ENCODE measurements around the gene OSBPL1A.

OSBPL1A gene

DNA sequence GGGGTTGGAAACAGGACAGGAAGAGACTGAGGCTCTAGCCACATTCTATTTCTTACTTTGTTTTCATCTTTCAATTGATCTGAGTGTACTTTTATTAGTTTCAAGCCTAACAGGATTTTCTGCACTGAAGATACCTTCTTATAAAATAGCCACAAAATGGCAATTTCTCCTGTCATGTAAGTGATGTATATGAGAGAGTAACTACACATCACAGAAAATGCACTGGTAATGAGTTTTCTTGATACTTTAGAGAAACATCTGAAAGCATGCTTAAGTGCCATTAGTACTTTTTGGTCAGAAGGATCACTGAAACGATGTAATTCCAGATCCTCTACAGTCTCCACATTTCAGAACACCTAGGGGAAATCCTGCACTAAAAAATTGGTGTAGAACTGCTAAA lies 153.9 kb downstream of the OSBPL1A start:
- no peak for ATAC-seq
- Mint-ChIP-seq H3K4me3 (no peak overlapping the region), H3K4me1 (no peaks in the 10 kb centered on the region), H3K36me3 (no peaks in the 10 kb centered on the region), H3K9me3 (no peaks in the 10 kb centered on the region), H3K27ac (no peak overlapping the region)
- no peak for DNase-seq (ENCODE audit: low spot score in 2 of 2)

- H3K4me1 Mint-ChIP-seq = no peaks in the 10 kb centered on the region
- DNase-seq (ENCODE audit: low spot score in 2 of 2) = no peak
These were observed 158.3 kb downstream of the OSBPL1A start for GRCh38 chr18:24239341-24239740.

GRCh38 chr18:24238387-24238786 lies 159.2 kb downstream of the OSBPL1A start:
- Mint-ChIP-seq H3K4me1 (no peaks in the 10 kb centered on the region), H3K4me3 (no peak overlapping the region), H3K36me3 (no peaks in the 10 kb centered on the region), H3K9me3 (no peaks in the 10 kb centered on the region), H3K27ac (no peak overlapping the region)
- no peak for DNase-seq (ENCODE audit: low spot score in 2 of 2)
- no peak for ATAC-seq

More at GRCh38 chr18:24239341-24239740, 158.3 kb downstream of the OSBPL1A start:
- ATAC-seq = no peak
- H3K36me3 Mint-ChIP-seq = no peaks in the 10 kb centered on the region
- H3K27ac Mint-ChIP-seq = no peak overlapping the region
- no peaks in the 10 kb centered on the region for H3K9me3 Mint-ChIP-seq
- H3K4me3 Mint-ChIP-seq = no peak overlapping the region

DNA sequence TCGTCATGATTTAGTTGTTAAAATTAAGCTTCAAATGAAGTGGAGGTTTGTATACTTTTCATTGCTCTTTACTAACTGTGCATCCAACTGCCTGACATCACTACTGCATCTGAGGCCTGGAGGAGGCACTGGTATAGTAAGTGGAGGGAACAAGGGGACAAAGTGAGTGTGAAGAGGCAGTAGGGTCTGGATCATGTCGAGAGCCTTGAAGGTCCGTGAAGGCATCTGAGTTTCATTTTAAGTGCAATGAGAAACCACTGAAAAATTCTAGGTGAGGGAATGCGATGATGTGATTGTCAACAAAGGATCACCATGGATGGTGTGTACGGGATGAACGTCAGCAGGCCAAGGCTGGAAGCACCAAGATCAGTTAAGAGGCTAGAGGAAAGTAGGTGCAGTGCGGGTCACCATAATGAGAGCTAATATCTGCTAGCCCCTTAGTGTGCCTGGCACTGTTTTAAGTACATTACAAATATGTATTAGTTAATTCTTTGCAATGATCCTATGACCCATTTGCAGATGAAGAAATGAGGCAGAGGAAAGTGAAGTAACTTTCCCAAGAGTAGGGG lies 162.7 kb downstream of the OSBPL1A start:
- no peaks in the 10 kb centered on the region for H3K36me3 Mint-ChIP-seq
- ATAC-seq (no peak), DNase-seq (ENCODE audit: low spot score in 2 of 2) (no peak)
- H3K4me1 Mint-ChIP-seq = no peaks in the 10 kb centered on the region
- no peak overlapping the region for H3K27ac Mint-ChIP-seq
- no peak overlapping the region for H3K4me3 Mint-ChIP-seq
- H3K9me3 Mint-ChIP-seq = no peaks in the 10 kb centered on the region

DNA sequence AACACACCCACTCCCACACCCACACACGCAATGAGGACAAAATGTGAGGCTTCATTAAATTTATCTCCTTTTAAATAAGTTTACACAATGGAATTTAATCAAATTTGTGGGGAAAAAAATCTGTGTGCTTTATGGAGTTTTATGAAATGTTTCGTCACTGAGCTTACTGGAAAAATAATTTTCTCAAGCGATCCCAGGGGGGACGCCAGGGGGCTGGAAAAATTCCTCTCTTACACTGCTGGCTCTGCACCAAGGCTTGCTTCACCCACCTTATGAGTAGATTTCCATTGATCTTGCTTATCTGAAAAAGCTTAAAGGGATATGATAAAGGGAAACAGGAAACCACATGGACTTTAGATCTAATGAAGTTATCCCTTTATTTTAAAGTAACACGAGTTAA lies 163.3 kb downstream of the OSBPL1A start:
- Mint-ChIP-seq H3K4me3 (no peak overlapping the region), H3K4me1 (no peaks in the 10 kb centered on the region), H3K9me3 (no peaks in the 10 kb centered on the region), H3K27ac (no peak overlapping the region), H3K36me3 (no peaks in the 10 kb centered on the region)
- DNase-seq (ENCODE audit: low spot score in 2 of 2) = no peak
- ATAC-seq = no peak

- Mint-ChIP-seq H3K9me3 (no peaks in the 10 kb centered on the region), H3K36me3 (no peaks in the 10 kb centered on the region), H3K4me3 (no peak overlapping the region), H3K27ac (no peak overlapping the region), H3K4me1 (no peaks in the 10 kb centered on the region)
- DNase-seq (ENCODE audit: low spot score in 2 of 2) (no peak), ATAC-seq (no peak)
These were observed 164.8 kb downstream of the OSBPL1A start for GRCh38 chr18:24232800-24233199.

- DNase-seq (ENCODE audit: low spot score in 2 of 2) = no peak
- Mint-ChIP-seq H3K4me3 (no peak overlapping the region), H3K27ac (no peak overlapping the region), H3K9me3 (no peaks in the 10 kb centered on the region), H3K4me1 (no peaks in the 10 kb centered on the region), H3K36me3 (no peaks in the 10 kb centered on the region)
- no peak for ATAC-seq
These were observed 165.6 kb downstream of the OSBPL1A start for GRCh38 chr18:24231773-24232735.

GRCh38 chr18:24230766-24231165 lies 166.9 kb downstream of the OSBPL1A start:
- no peak for DNase-seq (ENCODE audit: low spot score in 2 of 2)
- H3K4me3 Mint-ChIP-seq = no peak overlapping the region
- H3K9me3 Mint-ChIP-seq = no peaks in the 10 kb centered on the region
- no peak for ATAC-seq
- H3K4me1 Mint-ChIP-seq = no peaks in the 10 kb centered on the region
- H3K27ac Mint-ChIP-seq = no peak overlapping the region
- H3K36me3 Mint-ChIP-seq = no peaks in the 10 kb centered on the region

- DNase-seq (ENCODE audit: low spot score in 2 of 2) = no peak
- no peak overlapping the region for H3K27ac Mint-ChIP-seq
- no peaks in the 10 kb centered on the region for H3K4me1 Mint-ChIP-seq
- no peak overlapping the region for H3K4me3 Mint-ChIP-seq
- ATAC-seq = no peak
- no peaks in the 10 kb centered on the region for H3K36me3 Mint-ChIP-seq
- no peaks in the 10 kb centered on the region for H3K9me3 Mint-ChIP-seq
These were observed 169.0 kb downstream of the OSBPL1A start for GRCh38 chr18:24228667-24229041.

- ATAC-seq = no peak
- no peaks in the 10 kb centered on the region for H3K4me1 Mint-ChIP-seq
- no peak for DNase-seq (ENCODE audit: low spot score in 2 of 2)
- no peak overlapping the region for H3K27ac Mint-ChIP-seq
- no peak overlapping the region for H3K4me3 Mint-ChIP-seq
- no peaks in the 10 kb centered on the region for H3K36me3 Mint-ChIP-seq
- H3K9me3 Mint-ChIP-seq = no peaks in the 10 kb centered on the region
These were observed 169.5 kb downstream of the OSBPL1A start for GRCh38 chr18:24227977-24228666.

DNA sequence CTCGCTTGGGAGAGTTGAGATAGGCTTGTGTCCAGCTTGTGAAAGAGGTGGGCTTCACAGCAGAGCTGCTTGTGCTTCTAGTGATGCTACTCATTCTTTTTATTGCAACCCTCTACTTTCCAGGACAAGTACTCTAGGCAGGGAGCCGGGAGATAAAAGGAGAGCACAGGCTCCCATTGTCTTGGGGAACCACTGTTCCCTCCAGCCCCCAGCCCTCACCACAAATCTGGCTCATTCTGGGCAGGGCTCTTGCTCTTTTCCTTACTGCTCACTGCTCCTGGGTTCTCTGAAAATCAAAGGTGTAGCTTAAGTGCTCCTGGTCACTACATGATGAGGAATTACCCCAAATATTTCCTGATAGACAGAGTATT lies 177.3 kb downstream of the OSBPL1A start:
- ATAC-seq (no peak), DNase-seq (ENCODE audit: low spot score in 2 of 2) (no peak)
- no peak overlapping the region for H3K4me3 Mint-ChIP-seq
- no peak overlapping the region for H3K27ac Mint-ChIP-seq
- no peaks in the 10 kb centered on the region for H3K36me3 Mint-ChIP-seq
- H3K9me3 Mint-ChIP-seq = no peaks in the 10 kb centered on the region
- no peaks in the 10 kb centered on the region for H3K4me1 Mint-ChIP-seq

GRCh38 chr18:24219561-24220317 lies 177.9 kb downstream of the OSBPL1A start:
- DNase-seq (ENCODE audit: low spot score in 2 of 2) (no peak), ATAC-seq (no peak)
- H3K4me1 Mint-ChIP-seq = no peaks in the 10 kb centered on the region
- no peaks in the 10 kb centered on the region for H3K36me3 Mint-ChIP-seq
- no peaks in the 10 kb centered on the region for H3K9me3 Mint-ChIP-seq
- no peak overlapping the region for H3K4me3 Mint-ChIP-seq
- H3K27ac Mint-ChIP-seq = no peak overlapping the region

- no peak for ATAC-seq
- H3K27ac Mint-ChIP-seq = no peak overlapping the region
These were observed 182.7 kb downstream of the OSBPL1A start for GRCh38 chr18:24214913-24215312.

GRCh38 chr18:24214144-24214543 lies 183.5 kb downstream of the OSBPL1A start:
- Mint-ChIP-seq H3K4me3 (no peak overlapping the region), H3K36me3 (no peaks in the 10 kb centered on the region), H3K4me1 (no peaks in the 10 kb centered on the region), H3K9me3 (no peaks in the 10 kb centered on the region), H3K27ac (no peak overlapping the region)
- DNase-seq (ENCODE audit: low spot score in 2 of 2) (no peak), ATAC-seq (no peak)

More at GRCh38 chr18:24214913-24215312, 182.7 kb downstream of the OSBPL1A start:
- Mint-ChIP-seq H3K36me3 (no peaks in the 10 kb centered on the region), H3K4me3 (no peak overlapping the region), H3K4me1 (no peaks in the 10 kb centered on the region), H3K9me3 (no peaks in the 10 kb centered on the region)
- DNase-seq (ENCODE audit: low spot score in 2 of 2) = no peak

- Mint-ChIP-seq H3K4me3 (no peak overlapping the region), H3K36me3 (no peaks in the 10 kb centered on the region), H3K9me3 (no peaks in the 10 kb centered on the region), H3K27ac (no peak overlapping the region), H3K4me1 (no peaks in the 10 kb centered on the region)
- peak; percentile 40 for ATAC-seq
- no peak for DNase-seq (ENCODE audit: low spot score in 2 of 2)
These were observed 184.7 kb downstream of the OSBPL1A start for GRCh38 chr18:24212939-24213338.
